Measurements from ENCODE around the gene LRRC8D.

GRCh38 chr1:89929467-89930063 is 108.7 kb downstream of the LRRC8D start:
- TF ChIP-seq, protein P1, sequence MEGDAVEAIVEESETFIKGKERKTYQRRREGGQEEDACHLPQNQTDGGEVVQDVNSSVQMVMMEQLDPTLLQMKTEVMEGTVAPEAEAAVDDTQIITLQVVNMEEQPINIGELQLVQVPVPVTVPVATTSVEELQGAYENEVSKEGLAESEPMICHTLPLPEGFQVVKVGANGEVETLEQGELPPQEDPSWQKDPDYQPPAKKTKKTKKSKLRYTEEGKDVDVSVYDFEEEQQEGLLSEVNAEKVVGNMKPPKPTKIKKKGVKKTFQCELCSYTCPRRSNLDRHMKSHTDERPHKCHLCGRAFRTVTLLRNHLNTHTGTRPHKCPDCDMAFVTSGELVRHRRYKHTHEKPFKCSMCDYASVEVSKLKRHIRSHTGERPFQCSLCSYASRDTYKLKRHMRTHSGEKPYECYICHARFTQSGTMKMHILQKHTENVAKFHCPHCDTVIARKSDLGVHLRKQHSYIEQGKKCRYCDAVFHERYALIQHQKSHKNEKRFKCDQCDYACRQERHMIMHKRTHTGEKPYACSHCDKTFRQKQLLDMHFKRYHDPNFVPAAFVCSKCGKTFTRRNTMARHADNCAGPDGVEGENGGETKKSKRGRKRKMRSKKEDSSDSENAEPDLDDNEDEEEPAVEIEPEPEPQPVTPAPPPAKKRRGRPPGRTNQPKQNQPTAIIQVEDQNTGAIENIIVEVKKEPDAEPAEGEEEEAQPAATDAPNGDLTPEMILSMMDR (IDR thresholded peaks at IDR 0.05; ENCODE audit: insufficient read depth, low read length, poor library complexity, severe bottlenecking): no peak
- no peak for TF ChIP-seq EZH2phosphoT487 (conservative IDR thresholded peaks at IDR 0.05; ENCODE audit: low read length)

All from SU-DHL-6 (cell line).